Activated CD4-positive, alpha-beta T cell treated with anti-CD3 and anti-CD28 coated beads for 48 hours (primary cell): ENCODE data around the gene PCDH15.

Source experiments
- DNase-seq: peaks from one replicate; pipeline ENCODE4 v3.0.0-alpha.2; 2020

PCDH15 gene

GRCh38 chr10:54702583-54703485 is 98.2 kb downstream of the PCDH15 start:
- no peak for DNase-seq

- DNase-seq = no peak
Observed at GRCh38 chr10:54691331-54691730, 109.7 kb downstream of the PCDH15 start.

- no peak for DNase-seq
Observed at GRCh38 chr10:54682554-54682953, 118.5 kb downstream of the PCDH15 start.

GRCh38 chr10:54681136-54681535 is 119.9 kb downstream of the PCDH15 start:
- DNase-seq = no peak

GRCh38 chr10:54667136-54667535 is 133.9 kb downstream of the PCDH15 start:
- no peak for DNase-seq

- DNase-seq = no peak
Observed at GRCh38 chr10:54666192-54666591, 134.8 kb downstream of the PCDH15 start.

GRCh38 chr10:54665095-54665494 is 135.9 kb downstream of the PCDH15 start:
- no peak for DNase-seq

GRCh38 chr10:54660397-54660796 is 140.6 kb downstream of the PCDH15 start:
- DNase-seq = no peak

GRCh38 chr10:54656643-54657042 is 144.4 kb downstream of the PCDH15 start:
- DNase-seq = no peak

GRCh38 chr10:54653518-54653917 is 147.5 kb downstream of the PCDH15 start:
- no peak for DNase-seq

- DNase-seq = no peak
Observed at GRCh38 chr10:54650547-54650946, 150.5 kb downstream of the PCDH15 start.

GRCh38 chr10:54622017-54622416 is 179.0 kb downstream of the PCDH15 start:
- DNase-seq = no peak

- no peak for DNase-seq
Observed at GRCh38 chr10:54620352-54620751, 180.7 kb downstream of the PCDH15 start.

GRCh38 chr10:54614072-54614471 is 187.0 kb downstream of the PCDH15 start:
- DNase-seq = no peak

- no peak for DNase-seq
Observed at GRCh38 chr10:54613162-54613561, 187.9 kb downstream of the PCDH15 start.

- DNase-seq = no peak
Observed at GRCh38 chr10:54609423-54609822, 191.6 kb downstream of the PCDH15 start.

- DNase-seq = no peak
Observed at GRCh38 chr10:54607983-54608382, 193.0 kb downstream of the PCDH15 start.

GRCh38 chr10:54594289-54594688 is 206.7 kb downstream of the PCDH15 start:
- DNase-seq = no peak

- DNase-seq = no peak
Observed at GRCh38 chr10:54587971-54588370, 213.1 kb downstream of the PCDH15 start.

- DNase-seq = no peak
Observed at GRCh38 chr10:54585572-54585971, 215.5 kb downstream of the PCDH15 start.

GRCh38 chr10:54577682-54578081 is 223.3 kb downstream of the PCDH15 start:
- no peak for DNase-seq

GRCh38 chr10:54576541-54576940 is 224.5 kb downstream of the PCDH15 start:
- DNase-seq = no peak

GRCh38 chr10:54559498-54559897 is 241.5 kb downstream of the PCDH15 start:
- DNase-seq = no peak

GRCh38 chr10:54554028-54554427 is 247.0 kb downstream of the PCDH15 start:
- no peak for DNase-seq

- DNase-seq = no peak
Observed at GRCh38 chr10:54550016-54550415, 251.0 kb downstream of the PCDH15 start.
